K562 (cell line): Measurements from ENCODE around the gene HIPK1. TPM values are rescaled to one million over a fixed set of nuclear protein-coding genes. Genes with fewer than 3 reads are reported as not detected.

Experiments
- BRF2 ChIP-seq: IDR thresholded peaks from 3 replicates; pipeline ENCODE4 v1.6.1; 2011; ENCODE audit warnings: borderline replicate concordance, mild to moderate bottlenecking; ENCODE audit not compliant: insufficient read length, insufficient read depth
- CHD7 ChIP-seq: fragments of 200-600 bp; sonication (generic); IDR thresholded peaks from one replicate; pipeline ENCODE4 v1.6.1; 2012; ENCODE audit warnings: mild to moderate bottlenecking, low read depth, low read length, inconsistent platforms
- MITF ChIP-seq: IDR thresholded peaks from 2 replicates; pipeline ENCODE4 v1.6.1; 2014; ENCODE audit warnings: antibody characterized with exemption
- NCOA1 ChIP-seq: fragments of 450-650 bp; IDR thresholded peaks from 2 replicates; pipeline ENCODE4 v1.6.1; 2016; ENCODE audit warnings: low read depth
- NFE2 ChIP-seq: IDR thresholded peaks from 2 replicates; pipeline ENCODE4 v1.6.1; 2014; ENCODE audit warnings: antibody characterized with exemption, low read depth
- PHB2 ChIP-seq: fragments of 450-650 bp; IDR thresholded peaks from 2 replicates; pipeline ENCODE4 v1.6.1; 2017; ENCODE audit warnings: low read depth
- PYGO2 ChIP-seq: fragments of 450-650 bp; IDR thresholded peaks from 2 replicates; pipeline ENCODE4 v1.6.1; 2016; ENCODE audit warnings: mild to moderate bottlenecking, missing genetic modification characterization, moderate library complexity, missing compliant biosample characterization
- SMAD4 ChIP-seq: fragments of 250-450 bp; sonication (Bioruptor Pico); conservative IDR thresholded peaks from 2 replicates; pipeline ENCODE4 v1.8.0; 2021; ENCODE audit warnings: inconsistent platforms, mild to moderate bottlenecking, moderate library complexity
- SRF ChIP-seq, 2 experiments: fragments of 250-450, 450-650 bp in 1 of 2; sonication (Bioruptor Pico) in 1 of 2; sonication (generic) in 1 of 2; formaldehyde crosslinking; IDR thresholded peaks; 2 replicates each; pipeline versions ENCODE4 v1.5.0 to v1.5.1; 2020 to 2022; ENCODE audit warnings: mild to moderate bottlenecking in 1 of 2, missing genetic modification reagents in 1 of 2
- ZNF253 ChIP-seq: fragments of 250-450 bp; sonication (Bioruptor Pico); conservative IDR thresholded peaks from 2 replicates; pipeline ENCODE4 v1.6.1; 2021; ENCODE audit warnings: mild to moderate bottlenecking
- polyA plus RNA-seq, 8 experiments: library from polyadenylated mRNA; depleted of rRNA in 4 of 8; stranded (reverse) in 5 of 8; unstranded in 3 of 8; fragments of >200 nt; fragmentation: Nextera tagmentation in 2 of 8; fragmentation: Illumina TruSeq in 1 of 8; extraction: Ambion mirVana in 2 of 8; extraction: Trizol in 1 of 8; gene quantifications; 2 replicates each; pipeline versions ENCODE4 v1.2.1 to v1.2.3, GENCODE V29; 2011 to 2014; ENCODE audit warnings: inconsistent platforms in 1 of 8, missing spikeins in 1 of 8
- total RNA-seq, 7 experiments: library from RNA; depleted of rRNA in 6 of 7; stranded (reverse); fragments of >200 nt in 6 of 7; fragmentation: Illumina TruSeq in 2 of 7; extraction: Trizol in 2 of 7; gene quantifications; 2 replicates each; pipeline versions ENCODE4 v1.2.1 to v1.2.3, GENCODE V29; 2011 to 2021; ENCODE audit warnings: low replicate concordance in 1 of 7
- TF ChIP-seq, protein P1 (sequence below): fragments of 450-650 bp; IDR thresholded peaks from 2 replicates; pipeline ENCODE4 v1.6.1; 2014; ENCODE audit warnings: low read depth, mild to moderate bottlenecking, moderate library complexity, borderline replicate concordance

Gene HIPK1
- total and polyA plus RNA-seq, 9 of the 15 experiments (the other 6 are each of a cell fraction or from before 2014, with no cell fraction given), result 10.0 to 57.9 (median 29.6) TPM

DNA sequence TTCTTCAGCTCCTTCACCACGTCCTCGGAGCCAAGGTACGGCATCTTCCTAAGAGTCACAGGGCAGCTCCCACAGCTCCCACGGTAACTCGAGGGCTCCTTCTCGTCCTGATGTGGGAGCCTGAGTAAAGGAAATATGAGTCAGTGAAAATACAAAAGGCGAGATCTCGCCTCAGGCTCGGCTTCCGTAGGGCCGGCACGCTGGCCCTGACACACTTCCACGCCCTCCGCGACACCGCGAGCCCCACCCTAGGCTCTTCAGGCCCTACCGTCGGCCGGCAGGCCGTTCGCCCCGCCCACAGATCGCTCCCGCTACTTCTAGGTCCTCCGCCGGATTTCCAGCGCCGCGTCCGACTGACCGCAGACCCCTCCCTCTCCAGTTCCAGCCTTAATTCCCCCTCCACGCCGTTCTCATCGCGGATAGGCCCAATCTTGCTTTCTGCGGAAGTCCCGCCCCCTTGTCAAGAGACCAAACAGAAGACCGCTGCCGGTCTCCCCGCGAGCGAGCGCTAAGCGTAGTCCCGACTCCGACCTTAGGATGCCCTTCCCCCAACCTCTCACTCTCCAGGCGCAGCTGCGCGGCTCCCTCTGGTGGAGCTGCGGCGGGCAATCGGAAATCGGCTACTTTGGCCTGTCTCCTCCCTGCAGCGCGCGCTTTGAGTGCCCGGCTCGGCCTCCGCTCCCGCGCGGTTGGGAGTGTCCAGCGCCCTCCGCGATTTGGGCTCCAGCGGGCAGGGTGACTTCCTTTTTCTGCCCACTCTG lies 24.3 kb upstream of the HIPK1 start, which contains the start of the genes AP4B1 and DCLRE1B (continued):
- TF ChIP-seq CHD7 (no peak), ZNF253 (no peak), BRF2 (no peak), NFE2 (0 out of 2 replicates have a peak, but pooled peaks have one; percentile 53), PHB2 (no peak), PYGO2 (tag) (no peak), SRF (CRISPR knock-in tag; IDR thresholded peaks at IDR 0.05) (peak in 1 of 2 experiments; percentile 80; a peak in 1 of 4 replicates), MITF (0 out of 2 replicates have a peak, but pooled peaks have one; percentile 8), SMAD4 (CRISPR knock-in tag) (peak; percentile 88), NCOA1 (0 out of 2 replicates have a peak, but pooled peaks have one; percentile 44)
- TF ChIP-seq, protein P1, sequence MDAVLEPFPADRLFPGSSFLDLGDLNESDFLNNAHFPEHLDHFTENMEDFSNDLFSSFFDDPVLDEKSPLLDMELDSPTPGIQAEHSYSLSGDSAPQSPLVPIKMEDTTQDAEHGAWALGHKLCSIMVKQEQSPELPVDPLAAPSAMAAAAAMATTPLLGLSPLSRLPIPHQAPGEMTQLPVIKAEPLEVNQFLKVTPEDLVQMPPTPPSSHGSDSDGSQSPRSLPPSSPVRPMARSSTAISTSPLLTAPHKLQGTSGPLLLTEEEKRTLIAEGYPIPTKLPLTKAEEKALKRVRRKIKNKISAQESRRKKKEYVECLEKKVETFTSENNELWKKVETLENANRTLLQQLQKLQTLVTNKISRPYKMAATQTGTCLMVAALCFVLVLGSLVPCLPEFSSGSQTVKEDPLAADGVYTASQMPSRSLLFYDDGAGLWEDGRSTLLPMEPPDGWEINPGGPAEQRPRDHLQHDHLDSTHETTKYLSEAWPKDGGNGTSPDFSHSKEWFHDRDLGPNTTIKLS, result peak; percentile 75
